Prostate gland (tissue), 2 donors: ENCODE results near the gene IL4.

ENCODE experiments used
- CTCF ChIP-seq, 4 experiments: fragments of 200-600 bp in 2 of 4; fragments of 450-650 bp in 2 of 4; sonication (generic) in 2 of 4; IDR thresholded peaks; 1 replicate in 3 of 4; 2 replicates in 1 of 4; pipeline ENCODE4 v1.5.1; 2016 to 2019; ENCODE audit warnings: antibody characterized with exemption in 4 of 4, mild to moderate bottlenecking in 2 of 4, moderate library complexity in 2 of 4
- POLR2A ChIP-seq: fragments of 450-650 bp; IDR thresholded peaks from one replicate; pipeline ENCODE4 v1.6.1; 2016; ENCODE audit warnings: antibody characterized with exemption, mild to moderate bottlenecking

DNA sequence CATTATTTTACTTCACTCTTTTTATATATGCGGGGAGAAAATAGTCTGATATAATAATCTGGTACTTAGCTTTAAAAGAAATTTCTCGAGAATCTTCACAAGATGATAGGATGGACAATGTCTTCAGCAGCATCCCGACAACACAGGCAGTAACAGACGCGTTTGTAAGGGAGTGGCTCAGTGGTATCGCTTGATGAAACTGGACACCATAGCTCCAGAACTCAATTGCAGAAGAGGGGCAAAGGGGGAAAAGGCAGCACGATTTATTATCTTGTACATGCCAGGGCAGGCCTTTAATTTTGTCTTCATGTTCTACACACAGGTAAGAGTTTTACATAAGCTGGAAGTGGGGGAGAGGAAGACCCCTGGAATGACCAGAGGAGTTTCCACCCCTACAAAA lies 15.7 kb downstream of the IL4 start:
- TF ChIP-seq CTCF (IDR thresholded peaks at IDR 0.05) (no peak), POLR2A (no peak)
